ENCODE results near the gene OR56B1. TPM values are rescaled to one million over a fixed set of nuclear protein-coding genes. Genes with fewer than 3 reads are reported as not detected.

OR56B1 gene
- total RNA-seq, 2 donors from 2014 or later = 0.20 TPM; not detected in 1

- Mint-ChIP-seq H3K27ac (no peak overlapping the region), H3K27me3 (no peaks in the 10 kb centered on the region), H3K4me1 (no peaks in the 10 kb centered on the region), H3K4me3 (no peak overlapping the region), H3K36me3 (ENCODE audit: low read depth) (no peaks in the 10 kb centered on the region)
- ATAC-seq = no peak
- H3K9me3 ChIP-seq (ENCODE audit: control insufficient read depth, low read length, poor library complexity, severe bottlenecking) = no peaks in the 10 kb centered on the region
- DNase-seq = no peak
Measured at GRCh38 chr11:5749836-5750235, 13.6 kb downstream of the OR56B1 start.

- no peak for ATAC-seq
- Mint-ChIP-seq H3K36me3 (ENCODE audit: low read depth) (no peaks in the 10 kb centered on the region), H3K27me3 (no peaks in the 10 kb centered on the region), H3K4me3 (no peak within 1 kb of the TSS), H3K4me1 (no peaks in the 10 kb centered on the region), H3K27ac (no peak within 1 kb of the TSS)
- no peak for DNase-seq
- no peaks in the 10 kb centered on the region for H3K9me3 ChIP-seq (ENCODE audit: control insufficient read depth, low read length, poor library complexity, severe bottlenecking)
Measured at GRCh38 chr11:5753943-5754342, 17.7 kb downstream of the OR56B1 start, which contains the start of gene OR52N4. OR52N4 (plus strand) TSS chr11:5754243; CDS start chr11:5754741, 498 bp downstream.

GRCh38 chr11:5767056-5767455 is 30.8 kb downstream of the OR56B1 start:
- no peaks in the 10 kb centered on the region for H3K36me3 Mint-ChIP-seq (ENCODE audit: low read depth)
- no peak for ATAC-seq
- no peaks in the 10 kb centered on the region for H3K4me1 Mint-ChIP-seq

GRCh38 chr11:5783255-5783654 is 47.0 kb downstream of the OR56B1 start, which contains the start of gene OR52N5:
OR52N5 (minus strand) TSS chr11:5783355; CDS start chr11:5778634, 4,721 bp downstream.
- Mint-ChIP-seq H3K27ac (no peak within 1 kb of the TSS), H3K27me3 (peaks cover 20% of the 10 kb centered on the region), H3K4me1 (peaks cover 4% of the 10 kb centered on the region), H3K4me3 (no peak within 1 kb of the TSS), H3K36me3 (ENCODE audit: low read depth) (peaks cover 2% of the 10 kb centered on the region)
- ATAC-seq = no peak
- no peak for DNase-seq
- H3K9me3 ChIP-seq (ENCODE audit: control insufficient read depth, low read length, poor library complexity, severe bottlenecking) = no peaks in the 10 kb centered on the region

More at GRCh38 chr11:5767056-5767455, 30.8 kb downstream of the OR56B1 start:
- no peak overlapping the region for H3K27ac Mint-ChIP-seq
- DNase-seq = no peak
- H3K4me3 Mint-ChIP-seq = no peak overlapping the region
- no peaks in the 10 kb centered on the region for H3K27me3 Mint-ChIP-seq
- H3K9me3 ChIP-seq (ENCODE audit: control insufficient read depth, low read length, poor library complexity, severe bottlenecking) = no peaks in the 10 kb centered on the region

Other genes with a start within 250 kb of the OR56B1 start
- not detected for gene OR52D1, start 247.8 kb upstream of the OR56B1 start, total RNA-seq
- gene UBQLN3, start 226.5 kb upstream of the OR56B1 start, total RNA-seq = under 1 TPM in 1 of 2 donors, not detected in 1; 0.20 TPM
- under 1 TPM; 0.29 to 0.42 TPM for gene UBQLNL, start 219.7 kb upstream of the OR56B1 start, total RNA-seq
- not detected for gene OR52H1, start 187.9 kb upstream of the OR56B1 start, total RNA-seq
- gene OR52B6, start 155.6 kb upstream of the OR56B1 start, total RNA-seq = not detected
- not detected for gene TRIM6, start 139.8 kb upstream of the OR56B1 start, total RNA-seq
- 1 to 10 TPM; 3.8 to 6.5 TPM for gene TRIM34, start 111.4 kb upstream of the OR56B1 start, total RNA-seq
- gene TRIM5, start 51.4 kb upstream of the OR56B1 start, total RNA-seq = 10 to 100 TPM in 1 of 2 donors, 1 to 10 TPM in 1; 9.9 to 10.4 TPM
- 100 to 1,000 TPM; 273 to 293 TPM for gene TRIM22, start 46.7 kb upstream of the OR56B1 start, total RNA-seq
- 1 to 10 TPM; 1.3 to 1.4 TPM for gene OR52N4, start 17.8 kb downstream of the OR56B1 start, total RNA-seq
- not detected for gene OR52N5, start 46.9 kb downstream of the OR56B1 start, total RNA-seq
- not detected for gene OR52N1, start 54.8 kb downstream of the OR56B1 start, total RNA-seq
- not detected for gene OR52N2, start 72.5 kb downstream of the OR56B1 start, total RNA-seq
- gene OR52E6, start 105.4 kb downstream of the OR56B1 start, total RNA-seq = not detected
- gene OR52E8, start 121.2 kb downstream of the OR56B1 start, total RNA-seq = not detected
- not detected for gene OR52E4, start 144.2 kb downstream of the OR56B1 start, total RNA-seq
- not detected for gene OR52E5, start 156.8 kb downstream of the OR56B1 start, total RNA-seq
- not detected for gene OR56A3, start 205.8 kb downstream of the OR56B1 start, total RNA-seq
- not detected for gene OR56A5, start 232.0 kb downstream of the OR56B1 start, total RNA-seq